CD14-positive monocyte (primary cell): ENCODE measurements around the gene DHX38. TPM values are rescaled to one million over a fixed set of nuclear protein-coding genes. Genes with fewer than 3 reads are reported as not detected.
A peak's percentile ranks its signal among the peaks of the same experiment; 100 is the strongest.

Experiments
- DNase-seq, 3 donors: peaks; one replicate each; pipeline ENCODE4 v3.0.0-alpha.2; 2011 to 2022
- H2AFZ ChIP-seq: 2 replicates; pipeline ENCODE4 v1.6.0; 2012; ENCODE audit warnings: mild to moderate bottlenecking, low read depth, low read length, inconsistent platforms; ENCODE audit not compliant: insufficient read depth, poor library complexity, severe bottlenecking
- H3K27ac ChIP-seq, 2 donors: 1 replicate in 1 of 2; 2 replicates in 1 of 2; pipeline ENCODE4 v1.5.1; 2012 to 2013; ENCODE audit warnings: low read length in 2 of 2, control low read depth in 1 of 2, inconsistent platforms in 1 of 2, low read depth in 1 of 2, mild to moderate bottlenecking in 1 of 2
- H3K27me3 ChIP-seq, 2 donors: one replicate each; pipeline versions ENCODE4 v1.6.0 to v1.6.1; 2011 to 2013; ENCODE audit warnings: low read length in 2 of 2; ENCODE audit not compliant: control insufficient read depth in 2 of 2, insufficient read depth in 2 of 2
- H3K36me3 ChIP-seq, 2 donors: replicated peaks in 1 of 2; 1 replicate in 1 of 2; 2 replicates in 1 of 2; pipeline versions ENCODE4 v1.5.1 to v1.6.1; 2012 to 2013; ENCODE audit warnings: low read length in 2 of 2, control low read depth in 1 of 2, inconsistent platforms in 1 of 2, mild to moderate bottlenecking in 1 of 2; ENCODE audit not compliant: insufficient read depth in 2 of 2, control insufficient read depth in 1 of 2
- H3K4me1 ChIP-seq, 2 donors: 1 replicate in 1 of 2; 2 replicates in 1 of 2; pipeline versions ENCODE4 v1.5.1 to v1.6.1; 2012 to 2013; ENCODE audit warnings: low read length in 2 of 2, control low read depth in 1 of 2, inconsistent platforms in 1 of 2, mild to moderate bottlenecking in 1 of 2, moderate library complexity in 1 of 2; ENCODE audit not compliant: insufficient read depth in 2 of 2, control insufficient read depth in 1 of 2
- H3K4me2 ChIP-seq: replicated peaks from 2 replicates; pipeline ENCODE3; 2012; ENCODE audit warnings: low read length, moderate library complexity, mild to moderate bottlenecking; ENCODE audit not compliant: poor library complexity, severe bottlenecking; ENCODE audit errors: extremely low read depth
- H3K4me3 ChIP-seq, 3 experiments: fragments of 200-600 bp in 1 of 3; sonication (generic) in 1 of 3; replicated peaks in 1 of 3; 1 replicate in 2 of 3; 2 replicates in 1 of 3; pipeline ENCODE4 v1.5.1; 2011 to 2013; ENCODE audit warnings: low read length in 3 of 3, mild to moderate bottlenecking in 3 of 3, control low read depth in 2 of 3, low read depth in 2 of 3, inconsistent platforms in 1 of 3, moderate library complexity in 1 of 3
- H3K79me2 ChIP-seq: 2 replicates; pipeline ENCODE4 v1.6.0; 2012; ENCODE audit warnings: mild to moderate bottlenecking, control low read depth, inconsistent platforms, low read length, moderate library complexity; ENCODE audit not compliant: insufficient read depth
- H3K9ac ChIP-seq: 2 replicates; pipeline ENCODE4 v1.6.0; 2017; ENCODE audit warnings: low read length, mild to moderate bottlenecking; ENCODE audit not compliant: insufficient read depth, poor library complexity, severe bottlenecking
- H3K9me3 ChIP-seq, 2 donors: replicated peaks in 1 of 2; 1 replicate in 1 of 2; 2 replicates in 1 of 2; pipeline versions ENCODE4 v1.5.1 to v1.6.1; 2012 to 2013; ENCODE audit warnings: low read length in 2 of 2, control low read depth in 1 of 2; ENCODE audit not compliant: control insufficient read depth in 1 of 2, insufficient read depth in 1 of 2
- H4K20me1 ChIP-seq: 2 replicates; pipeline ENCODE4 v1.6.0; 2012; ENCODE audit warnings: mild to moderate bottlenecking, low read length, control low read depth, moderate library complexity; ENCODE audit not compliant: insufficient read depth
- H3K27ac Mint-ChIP-seq, 7 donors: one replicate each; pipeline ENCODE4 v1.8.0; 2020; ENCODE audit warnings: mild to moderate bottlenecking in 7 of 7, mixed read lengths in 7 of 7, moderate library complexity in 6 of 7, inconsistent platforms in 2 of 7
- H3K27me3 Mint-ChIP-seq, 3 donors: one replicate each; pipeline ENCODE4 v1.8.0; 2021 to 2022; ENCODE audit warnings: low read depth in 3 of 3, mild to moderate bottlenecking in 3 of 3, mixed read lengths in 3 of 3, moderate library complexity in 3 of 3, inconsistent platforms in 1 of 3
- H3K36me3 Mint-ChIP-seq, 2 donors: one replicate each; pipeline ENCODE4 v1.8.0; 2020; ENCODE audit warnings: mixed read lengths in 2 of 2, inconsistent platforms in 1 of 2, mild to moderate bottlenecking in 1 of 2
- H3K4me1 Mint-ChIP-seq: one replicate; pipeline ENCODE4 v1.8.0; 2020; ENCODE audit warnings: mild to moderate bottlenecking, mixed read lengths
- H3K4me3 Mint-ChIP-seq, 2 donors: one replicate each; pipeline ENCODE4 v1.8.0; 2020; ENCODE audit warnings: mild to moderate bottlenecking in 2 of 2, mixed read lengths in 2 of 2, moderate library complexity in 1 of 2
- H3K9me3 Mint-ChIP-seq, 7 donors: one replicate each; pipeline ENCODE4 v1.8.0; 2020 to 2022; ENCODE audit warnings: mixed read lengths in 7 of 7, mild to moderate bottlenecking in 6 of 7, moderate library complexity in 6 of 7, inconsistent platforms in 2 of 7
- CTCF ChIP-seq: fragments of 200-600 bp; IDR thresholded peaks from one replicate; pipeline ENCODE4 v1.8.0; 2022; ENCODE audit warnings: antibody characterized with exemption, mild to moderate bottlenecking
- WGBS: methylation state at CpG from one replicate; pipeline ENCODE4 v1.1.5; 2013; ENCODE audit warnings: missing lambda C conversion rate; ENCODE audit not compliant: insufficient coverage; 5-methylcytosine and 5-hydroxymethylcytosine counted together
- intact Hi-C, 2 donors: fragments of 100-400 bp; cut with micrococcal nuclease; formaldehyde crosslinking; loops; one replicate each; pipeline versions ENCODE4 v1.15.0 to v1.15.1; 2023
- polyA plus RNA-seq, 3 donors: library from polyadenylated mRNA; depleted of rRNA in 1 of 3; unstranded in 2 of 3; stranded (reverse) in 1 of 3; fragments of 300-500 nt in 2 of 3; fragments of >200 nt in 1 of 3; fragmentation: Illumina TruSeq in 2 of 3; gene quantifications; 1 replicate in 2 of 3; 2 replicates in 1 of 3; pipeline ENCODE4 v1.2.3, GENCODE V29; 2012 to 2021

The DHX38 gene
- polyA plus RNA-seq, 3 donors = 9.1 to 91.5 (median 19.2) TPM

- Histone ChIP-seq H3K4me1 (no peaks in the 10 kb centered on the region), H2AFZ (no peak overlapping the region), H3K4me3 (no peak overlapping the region), H3K9ac (no peak overlapping the region), H3K4me2 (no peak overlapping the region), H3K79me2 (peaks cover 9% of the 10 kb centered on the region), H3K9me3 (no peaks in the 10 kb centered on the region), H4K20me1 (peaks cover 19% of the 10 kb centered on the region), H3K36me3 (peaks cover 99 to 100% of the 10 kb centered on the region in 2 donors), H3K27ac (no peak overlapping the region), H3K27me3 (no peaks in the 10 kb centered on the region)
- H3K36me3 Mint-ChIP-seq = peaks cover 95 to 98% of the 10 kb centered on the region in 2 donors
- no peaks in the 10 kb centered on the region for H3K9me3 Mint-ChIP-seq
- peaks cover 0 to 2% (median 0%) of the 10 kb centered on the region in 3 donors for H3K27me3 Mint-ChIP-seq
- H3K4me1 Mint-ChIP-seq = no peaks in the 10 kb centered on the region
- no peak for DNase-seq
- 97% methylated on average over 5 of the region's 10 CpGs for WGBS
- no peak for TF ChIP-seq CTCF
- intact Hi-C loops = no loop called here
- no peak overlapping the region for H3K4me3 Mint-ChIP-seq
- peak overlapping the region in 1 of 7 donors; percentile 11 for H3K27ac Mint-ChIP-seq
Measured at GRCh38 chr16:72101195-72101594, 7.5 kb downstream of the DHX38 start.

- no peaks in the 10 kb centered on the region for H3K27me3 ChIP-seq
- intact Hi-C loops = no loop called here
- Mint-ChIP-seq H3K4me1 (no peaks in the 10 kb centered on the region), H3K27ac (peak overlapping the region in 1 of 7 donors; percentile 30), H3K27me3 (peaks cover 0 to 2% (median 0%) of the 10 kb centered on the region in 3 donors), H3K9me3 (no peaks in the 10 kb centered on the region), H3K4me3 (no peak overlapping the region), H3K36me3 (peaks cover 99 to 100% of the 10 kb centered on the region in 2 donors)
- 100% methylated on average over 6 of the region's 9 CpGs for WGBS
- no peak overlapping the region for H3K4me2 ChIP-seq
- no peaks in the 10 kb centered on the region for H3K9me3 ChIP-seq
- no peaks in the 10 kb centered on the region for H3K79me2 ChIP-seq
- H2AFZ ChIP-seq = no peak overlapping the region
- no peak overlapping the region for H3K9ac ChIP-seq
- H3K27ac ChIP-seq = no peak overlapping the region
- H3K4me3 ChIP-seq = no peak overlapping the region
- H3K36me3 ChIP-seq = peaks cover 99 to 100% of the 10 kb centered on the region in 2 donors
- H4K20me1 ChIP-seq = peaks cover 2% of the 10 kb centered on the region
- TF ChIP-seq CTCF = no peak
- no peak for DNase-seq
- no peaks in the 10 kb centered on the region for H3K4me1 ChIP-seq
Measured at GRCh38 chr16:72104905-72105304, 11.3 kb downstream of the DHX38 start.
